Amniotic stem cell (primary cell): ENCODE measurements around the gene PGA5.
A peak's percentile ranks its signal among the peaks of the same experiment; 100 is the strongest.

Experiments used
- DNase-seq: peaks from one replicate; lab custom pipeline; 2025; lab: John Stamatoyannopoulos, UW

The PGA5 gene

GRCh38 chr11:61294717-61295595 lies 54.0 kb downstream of the PGA5 start, which contains the start of gene VWCE:
VWCE (minus strand) TSS chr11:61295316; CDS start chr11:61295037, 279 bp downstream.
- DNase-seq, result peak; percentile 22

- DNase-seq, result no peak
These were observed 54.6 kb downstream of the PGA5 start for GRCh38 chr11:61295596-61295926.

- no peak for DNase-seq
These were observed 56.4 kb downstream of the PGA5 start for GRCh38 chr11:61297341-61297740.

- peak; percentile 56 for DNase-seq
These were observed 56.8 kb downstream of the PGA5 start for GRCh38 chr11:61297746-61298145.

- DNase-seq, result no peak
These were observed 57.8 kb downstream of the PGA5 start for GRCh38 chr11:61298663-61299244.
